Sigmoid colon (tissue), 4 donors: Measurements from ENCODE around the gene SLC2A11.

Experiments used
- POLR2A ChIP-seq, 2 donors: fragments of 450-650 bp; IDR thresholded peaks; one replicate each; pipeline ENCODE4 v1.6.1; 2016; ENCODE audit warnings: antibody characterized with exemption in 2 of 2, mild to moderate bottlenecking in 2 of 2, moderate library complexity in 2 of 2
- POLR2AphosphoS5 ChIP-seq, 4 donors: sonication (generic); formaldehyde crosslinking; IDR thresholded peaks; one replicate each; pipeline ENCODE4 v1.6.1; 2017; ENCODE audit warnings: antibody characterized with exemption in 4 of 4
- TF ChIP-seq, protein P1 (sequence below), 4 experiments: fragments of 450-650 bp in 3 of 4; fragments of 200-600 bp in 1 of 4; IDR thresholded peaks; one replicate each; pipeline ENCODE4 v1.5.1; 2016 to 2019; ENCODE audit warnings: antibody characterized with exemption in 4 of 4, mild to moderate bottlenecking in 3 of 4, moderate library complexity in 2 of 4

DNA sequence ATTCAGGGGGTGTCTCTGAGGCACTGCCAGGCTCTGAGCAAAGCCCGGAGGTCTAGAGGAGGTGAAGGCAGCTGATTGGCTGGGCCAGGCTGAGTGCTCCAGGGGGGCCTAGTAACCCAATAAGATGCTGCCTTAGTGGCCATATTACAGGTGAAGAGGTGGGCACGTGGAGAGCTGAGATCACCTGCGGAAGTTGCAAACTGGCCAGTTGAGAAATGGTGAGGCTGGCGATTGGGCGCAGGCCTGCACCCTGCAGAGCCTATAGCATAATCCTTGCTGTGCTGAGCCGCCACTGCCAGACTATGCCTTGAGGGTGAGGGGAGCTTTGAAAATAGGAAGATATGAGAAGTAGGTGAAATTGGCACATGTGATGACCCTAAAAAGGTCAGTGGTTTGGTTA lies 40.5 kb upstream of the SLC2A11 start:
- TF ChIP-seq, protein P1, sequence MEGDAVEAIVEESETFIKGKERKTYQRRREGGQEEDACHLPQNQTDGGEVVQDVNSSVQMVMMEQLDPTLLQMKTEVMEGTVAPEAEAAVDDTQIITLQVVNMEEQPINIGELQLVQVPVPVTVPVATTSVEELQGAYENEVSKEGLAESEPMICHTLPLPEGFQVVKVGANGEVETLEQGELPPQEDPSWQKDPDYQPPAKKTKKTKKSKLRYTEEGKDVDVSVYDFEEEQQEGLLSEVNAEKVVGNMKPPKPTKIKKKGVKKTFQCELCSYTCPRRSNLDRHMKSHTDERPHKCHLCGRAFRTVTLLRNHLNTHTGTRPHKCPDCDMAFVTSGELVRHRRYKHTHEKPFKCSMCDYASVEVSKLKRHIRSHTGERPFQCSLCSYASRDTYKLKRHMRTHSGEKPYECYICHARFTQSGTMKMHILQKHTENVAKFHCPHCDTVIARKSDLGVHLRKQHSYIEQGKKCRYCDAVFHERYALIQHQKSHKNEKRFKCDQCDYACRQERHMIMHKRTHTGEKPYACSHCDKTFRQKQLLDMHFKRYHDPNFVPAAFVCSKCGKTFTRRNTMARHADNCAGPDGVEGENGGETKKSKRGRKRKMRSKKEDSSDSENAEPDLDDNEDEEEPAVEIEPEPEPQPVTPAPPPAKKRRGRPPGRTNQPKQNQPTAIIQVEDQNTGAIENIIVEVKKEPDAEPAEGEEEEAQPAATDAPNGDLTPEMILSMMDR (IDR thresholded peaks at IDR 0.05): no peak
- TF ChIP-seq POLR2A (IDR thresholded peaks at IDR 0.05): no peak
- no peak for TF ChIP-seq POLR2AphosphoS5 (IDR thresholded peaks at IDR 0.05)
